SK-N-SH treated with all-trans-retinoic acid at 6 μM for 48 hours (cell line): Measurements from ENCODE around the gene OR2AP1.

Experiments
- ATAC-seq: fragments of 200-7000 bp; cut with Tn5 transposase; 3 replicates; pipeline ENCODE4 v1.9.1; 2020; ENCODE audit warnings: mild to moderate bottlenecking, moderate library complexity
- ARNTL ChIP-seq: fragments of 450-650 bp; formaldehyde crosslinking; IDR thresholded peaks from 2 replicates; pipeline ENCODE4 v1.5.0; 2020; ENCODE audit warnings: low read depth, mild to moderate bottlenecking, moderate library complexity, borderline replicate concordance
- BACH2 ChIP-seq: fragments of 250-450 bp; sonication (Bioruptor Pico); IDR thresholded peaks from 2 replicates; pipeline ENCODE4 v1.9.0; 2021; ENCODE audit warnings: mild to moderate bottlenecking, borderline replicate concordance
- CREB5 ChIP-seq: fragments of 250-450 bp; sonication (Bioruptor Pico); IDR thresholded peaks from 2 replicates; pipeline ENCODE4 v1.5.1; 2020; ENCODE audit warnings: low read depth, mild to moderate bottlenecking, moderate library complexity
- CSDC2 ChIP-seq: fragments of 250-450 bp; sonication (Bioruptor Pico); IDR thresholded peaks from 2 replicates; pipeline ENCODE4 v1.5.0; 2020; ENCODE audit warnings: mild to moderate bottlenecking, moderate library complexity
- CSRNP3 ChIP-seq: fragments of 250-450 bp; sonication (Bioruptor Pico); IDR thresholded peaks from 2 replicates; pipeline ENCODE4 v1.5.1; 2021; ENCODE audit warnings: mild to moderate bottlenecking, moderate library complexity
- GLIS3 ChIP-seq: fragments of 250-450 bp; sonication (Bioruptor Pico); IDR thresholded peaks from 2 replicates; pipeline ENCODE4 v1.5.0; 2020; ENCODE audit warnings: mild to moderate bottlenecking, moderate library complexity
- ISL1 ChIP-seq: fragments of 250-450 bp; sonication (Bioruptor Pico); IDR thresholded peaks from 2 replicates; pipeline ENCODE4 v2.1.2; 2022; ENCODE audit warnings: mild to moderate bottlenecking, moderate library complexity
- OSR1 ChIP-seq: fragments of 250-450 bp; sonication (Bioruptor Pico); IDR thresholded peaks from 2 replicates; pipeline ENCODE4 v1.8.0; 2022; ENCODE audit warnings: moderate library complexity, mild to moderate bottlenecking, inconsistent platforms
- POU6F1 ChIP-seq: fragments of 250-450 bp; sonication (Bioruptor Pico); IDR thresholded peaks from 2 replicates; pipeline ENCODE4 v1.8.0; 2021; ENCODE audit warnings: low read depth, mild to moderate bottlenecking, moderate library complexity, borderline replicate concordance
- PPARA ChIP-seq: fragments of 250-450 bp; sonication (Bioruptor Pico); IDR thresholded peaks from 2 replicates; pipeline ENCODE4 v1.5.0; 2020; ENCODE audit warnings: mild to moderate bottlenecking, borderline replicate concordance
- RARB ChIP-seq: fragments of 250-450 bp; sonication (Bioruptor Pico); IDR thresholded peaks from 2 replicates; pipeline ENCODE4 v1.8.0; 2021; ENCODE audit warnings: mild to moderate bottlenecking, moderate library complexity
- TCF4 ChIP-seq: fragments of 250-450 bp; sonication (Bioruptor Pico); IDR thresholded peaks from 2 replicates; pipeline ENCODE4 v1.8.0; 2021; ENCODE audit warnings: mild to moderate bottlenecking, moderate library complexity, borderline replicate concordance
- TOX ChIP-seq: fragments of 250-450 bp; sonication (Bioruptor Pico); IDR thresholded peaks from 2 replicates; pipeline ENCODE4 v1.8.0; 2021; ENCODE audit warnings: mild to moderate bottlenecking, moderate library complexity, borderline replicate concordance
- TSHZ2 ChIP-seq: fragments of 250-450 bp; sonication (Bioruptor Pico); IDR thresholded peaks from 2 replicates; pipeline ENCODE4 v1.5.0; 2020; ENCODE audit warnings: mild to moderate bottlenecking, moderate library complexity
- ZC3H10 ChIP-seq: fragments of 250-450 bp; sonication (Bioruptor Pico); IDR thresholded peaks from 2 replicates; pipeline ENCODE4 v1.5.1; 2021; ENCODE audit warnings: mild to moderate bottlenecking, moderate library complexity
- ZFP3 ChIP-seq: fragments of 250-450 bp; sonication (Bioruptor Pico); IDR thresholded peaks from 2 replicates; pipeline ENCODE4 v1.5.0; 2020; ENCODE audit warnings: mild to moderate bottlenecking, moderate library complexity
- ZNF565 ChIP-seq: fragments of 450-650 bp; formaldehyde crosslinking; conservative IDR thresholded peaks from 2 replicates; pipeline ENCODE4 v1.5.0; 2020; ENCODE audit warnings: low read depth, mild to moderate bottlenecking, moderate library complexity
- ZNF70 ChIP-seq: fragments of 450-650 bp; formaldehyde crosslinking; IDR thresholded peaks from 2 replicates; pipeline ENCODE4 v1.5.0; 2020; ENCODE audit warnings: mild to moderate bottlenecking, moderate library complexity
- ZNF8 ChIP-seq: fragments of 450-650 bp; formaldehyde crosslinking; IDR thresholded peaks from 2 replicates; pipeline ENCODE4 v1.5.0; 2020; ENCODE audit warnings: mild to moderate bottlenecking, moderate library complexity

Gene OR2AP1

GRCh38 chr12:55607821-55608594, 35.7 kb downstream of the OR2AP1 start (continued):
- no peak for TF ChIP-seq POU6F1

- ATAC-seq = no peak
- no peak for TF ChIP-seq ZNF8 (CRISPR knock-in tag)
- TF ChIP-seq TSHZ2 = no peak
- no peak for TF ChIP-seq PPARA (CRISPR knock-in tag)
Measured at GRCh38 chr12:55610598-55610997, 38.3 kb downstream of the OR2AP1 start.

- TF ChIP-seq RARB (no peak), PPARA (CRISPR knock-in tag) (no peak), ZC3H10 (CRISPR knock-in tag) (no peak), ZNF565 (CRISPR knock-in tag) (no peak), TCF4 (no peak), TOX (CRISPR knock-in tag) (no peak), BACH2 (no peak), ISL1 (CRISPR knock-in tag) (no peak), CSDC2 (CRISPR knock-in tag) (no peak), CREB5 (CRISPR knock-in tag) (no peak), ZFP3 (CRISPR knock-in tag) (no peak), TSHZ2 (no peak), ARNTL (CRISPR knock-in tag) (no peak), ZNF70 (no peak), GLIS3 (CRISPR knock-in tag) (no peak), ZNF8 (CRISPR knock-in tag) (no peak)
- no peak for ATAC-seq
Measured at GRCh38 chr12:55612646-55613045, 40.4 kb downstream of the OR2AP1 start.

GRCh38 chr12:55614764-55615163, 42.5 kb downstream of the OR2AP1 start:
- no peak for ATAC-seq
- TF ChIP-seq BACH2 (no peak), OSR1 (CRISPR knock-in tag) (no peak), TOX (CRISPR knock-in tag) (no peak), TSHZ2 (no peak), POU6F1 (no peak), CSRNP3 (no peak)
